Activated CD8-positive, alpha-beta memory T cell treated with anti-CD3 and anti-CD28 coated beads for 4 hours (primary cell): ENCODE measurements around the gene SPIN3.
A peak's percentile ranks its signal among the peaks of the same experiment; 100 is the strongest.
"Not testable (repeated sequence)": the region's sequence is repeated elsewhere in the genome, so short reads cannot be mapped to it uniquely, and the experiment has no call there.

Experiments used
- DNase-seq, 2 donors: peaks; one replicate each; pipeline ENCODE4 v3.0.0-alpha.2; 2020; ENCODE audit warnings: low read depth in 2 of 2

SPIN3 gene

DNA sequence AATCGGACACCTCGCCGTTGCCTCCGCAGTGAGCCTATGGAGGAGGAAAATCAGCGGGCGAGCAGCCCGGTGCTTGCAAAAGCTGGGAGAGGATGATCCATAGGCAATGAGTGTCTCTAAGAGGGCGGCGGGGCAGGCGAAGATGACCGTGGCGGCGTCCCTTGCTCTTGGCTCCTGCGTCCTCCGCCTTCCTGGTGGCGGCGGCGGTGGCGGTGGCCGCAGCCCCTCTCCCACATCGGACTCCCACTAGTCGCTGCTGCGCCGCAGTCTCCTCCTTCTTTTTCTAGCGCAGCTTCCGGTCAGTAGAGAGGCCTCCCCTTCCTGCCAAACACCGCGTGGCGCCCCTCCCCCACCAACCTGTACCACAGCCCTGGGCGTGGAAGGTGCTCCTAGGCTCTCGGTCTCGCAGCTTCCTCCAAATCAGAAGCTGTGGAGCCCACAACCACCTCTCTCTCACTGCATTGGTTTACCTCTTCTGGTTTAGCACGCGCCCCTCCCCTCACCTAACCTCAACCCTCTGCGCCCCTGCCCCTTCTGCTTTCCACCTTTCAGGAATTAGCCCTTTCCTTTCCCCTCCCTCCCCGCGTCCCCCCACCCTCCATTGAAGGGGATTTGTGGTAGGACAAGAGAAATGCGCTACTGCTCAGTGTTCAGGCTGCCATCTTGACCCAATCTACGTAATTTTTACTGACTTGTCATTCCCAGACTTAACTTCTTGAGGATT lies at the start of gene SPIN3:
TSS of gene SPIN3 (minus strand) at position 271 of the 724 bp plus-strand sequence. CDS start 594 bp downstream, outside the sequence.
- peak; percentile 9 to 11 for DNase-seq

DNA sequence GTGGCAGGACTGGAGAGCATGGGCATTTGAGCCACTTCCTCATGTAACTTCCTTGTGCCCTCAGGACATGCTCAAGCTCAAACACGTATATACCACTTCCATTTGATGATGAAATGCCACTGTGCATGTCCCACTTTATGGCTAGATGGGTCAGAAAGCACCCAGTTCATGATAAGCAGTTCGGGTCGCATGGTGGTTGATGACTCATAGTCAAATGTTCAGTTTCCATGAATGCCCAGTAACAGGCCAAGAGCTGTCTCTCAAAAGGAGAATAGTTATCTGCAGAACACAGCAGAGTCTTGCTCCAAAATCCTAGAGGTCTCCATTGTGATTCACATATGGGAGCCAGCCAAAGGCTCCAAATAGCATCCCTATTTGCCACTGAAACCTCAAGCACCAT lies 48.9 kb upstream of the SPIN3 start:
- no peak for DNase-seq

DNA sequence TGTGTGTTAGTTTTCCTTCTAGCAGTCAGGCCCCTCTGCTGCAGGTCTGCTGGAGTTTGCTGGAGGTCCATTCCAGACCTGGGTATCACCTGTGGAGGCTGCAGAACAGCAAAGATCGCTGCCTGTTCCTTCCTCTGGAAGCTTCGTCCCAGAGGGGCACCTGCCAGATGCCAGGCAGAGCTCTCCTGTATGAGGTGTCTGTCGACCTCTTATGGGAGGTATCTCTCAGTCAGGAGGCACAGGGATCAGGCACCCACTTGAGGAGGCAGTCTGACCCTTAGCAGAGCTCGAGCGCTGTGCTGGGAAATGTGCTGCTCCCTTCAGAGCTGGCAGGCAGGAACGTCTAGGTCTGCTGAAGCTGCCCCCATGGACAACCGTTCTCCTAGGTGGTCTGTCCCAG lies 41.9 kb upstream of the SPIN3 start:
- DNase-seq: not testable (repeated sequence)

DNA sequence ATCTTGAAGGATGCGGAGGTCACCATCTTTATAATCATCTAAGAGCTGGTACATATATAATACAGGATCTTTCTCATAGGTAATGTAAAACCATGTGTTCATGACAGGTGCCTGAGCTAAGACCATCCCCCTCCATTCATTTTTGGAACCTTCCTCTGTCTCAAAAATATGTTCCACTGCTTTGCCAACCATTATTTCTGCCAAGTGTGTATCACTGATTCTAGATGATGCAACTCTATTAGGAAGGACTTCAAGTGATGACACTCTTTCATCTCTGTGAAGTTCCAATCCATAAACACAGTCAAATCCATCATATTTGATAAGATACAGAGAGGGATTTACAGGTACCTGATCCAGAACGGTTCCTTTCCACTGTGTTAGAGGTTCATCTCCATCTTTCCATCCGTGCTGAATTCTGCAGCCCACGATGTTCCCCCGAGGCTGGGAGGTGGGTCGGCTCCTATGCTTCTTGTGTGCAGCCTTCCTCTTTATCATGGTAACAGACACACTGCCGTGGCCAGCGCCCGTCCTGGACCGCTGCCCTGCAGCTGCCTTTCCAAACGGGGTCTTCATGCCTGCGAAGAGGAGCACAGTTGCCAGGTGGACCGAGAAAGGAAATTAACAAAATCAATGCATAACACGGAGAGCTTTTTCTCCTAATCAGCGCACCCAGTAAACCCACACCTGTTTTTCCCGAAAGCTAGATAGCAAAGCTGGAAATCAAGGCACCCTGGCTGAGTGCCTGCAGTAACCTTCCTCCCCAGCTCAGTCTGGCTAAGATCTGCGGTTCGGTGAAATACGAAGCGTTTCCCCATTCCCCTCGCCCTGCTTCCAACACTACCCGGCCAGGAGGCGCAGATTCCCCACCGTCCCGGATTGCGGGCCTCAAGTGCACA lies 718 bp downstream of the SPIN3 start:
- DNase-seq: no peak

DNA sequence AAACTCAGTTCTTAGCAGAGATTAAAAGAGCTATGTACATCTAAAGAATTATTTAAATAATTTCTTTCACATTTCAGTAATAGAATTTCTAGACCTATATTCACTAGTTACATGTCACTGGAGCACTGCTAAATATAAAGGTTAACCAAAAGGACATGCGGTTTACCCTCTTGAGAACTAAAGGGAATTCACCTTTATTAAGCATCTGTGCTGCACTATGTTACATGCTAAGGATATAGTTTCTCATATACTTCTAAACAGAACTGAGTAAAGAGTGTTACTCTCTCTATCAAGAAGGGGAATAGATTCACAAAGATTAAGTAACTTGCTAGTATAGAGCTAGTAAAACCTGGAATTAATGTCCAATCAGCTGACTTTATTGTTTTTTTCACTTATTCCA lies 7.6 kb downstream of the SPIN3 start:
- no peak for DNase-seq

DNA sequence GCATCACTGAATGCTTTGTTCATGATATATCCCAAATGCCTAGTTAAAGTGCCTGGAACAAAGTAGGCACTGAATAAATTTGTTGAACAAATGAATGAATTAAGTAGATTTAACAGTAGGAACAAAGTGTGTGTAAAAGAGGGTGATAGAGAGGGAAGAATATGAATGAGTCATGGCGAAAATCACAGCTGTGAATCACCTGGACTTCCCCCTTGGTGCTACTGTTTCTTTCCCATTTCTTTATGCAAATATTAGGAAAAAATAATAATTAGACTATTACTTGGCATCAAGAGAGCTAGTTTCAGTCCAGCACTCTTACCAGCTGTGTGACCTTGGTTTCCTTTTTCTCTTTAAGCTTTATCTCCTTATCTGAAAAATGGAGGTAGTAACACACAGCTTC lies 9.2 kb downstream of the SPIN3 start:
- no peak for DNase-seq

DNA sequence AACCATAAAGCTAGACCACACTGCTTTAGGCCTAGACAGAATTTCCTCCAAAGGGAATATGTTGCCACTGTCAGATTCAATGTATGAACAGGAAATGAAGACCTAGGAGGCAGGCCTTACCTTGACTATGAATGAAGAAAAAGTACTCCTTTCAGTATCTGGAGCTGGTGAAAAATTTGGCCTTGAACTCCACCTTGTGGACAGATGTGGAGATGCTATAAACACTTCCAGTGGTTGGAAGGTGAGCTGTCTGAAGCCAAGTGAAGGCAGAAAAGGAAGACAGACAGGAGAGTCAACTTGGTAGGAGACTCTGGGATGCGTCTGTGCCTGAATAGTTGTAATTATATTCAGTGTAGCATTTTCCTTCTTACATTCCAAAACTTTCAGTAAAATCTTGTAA lies 17.2 kb downstream of the SPIN3 start:
- DNase-seq: no peak

DNA sequence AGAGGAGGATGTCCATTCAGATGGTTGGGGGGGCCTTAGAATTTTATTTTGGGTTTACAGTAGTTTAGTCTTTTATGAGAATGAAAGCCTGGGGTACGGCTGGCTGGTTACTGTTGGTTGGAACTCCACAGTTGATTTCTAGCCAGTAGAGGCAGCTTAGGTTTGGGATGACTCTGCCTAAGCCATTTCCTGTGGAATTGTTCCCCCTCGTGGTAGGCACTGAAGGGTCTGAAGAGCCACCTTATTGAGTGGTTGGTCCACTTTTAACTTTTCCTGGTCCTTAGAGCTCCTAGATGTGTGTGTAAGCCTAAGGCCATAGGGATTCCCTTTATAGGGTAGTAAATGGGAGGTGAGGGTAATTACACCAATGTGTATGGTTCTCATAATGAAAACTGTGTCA lies 19.7 kb downstream of the SPIN3 start:
- no peak for DNase-seq

DNA sequence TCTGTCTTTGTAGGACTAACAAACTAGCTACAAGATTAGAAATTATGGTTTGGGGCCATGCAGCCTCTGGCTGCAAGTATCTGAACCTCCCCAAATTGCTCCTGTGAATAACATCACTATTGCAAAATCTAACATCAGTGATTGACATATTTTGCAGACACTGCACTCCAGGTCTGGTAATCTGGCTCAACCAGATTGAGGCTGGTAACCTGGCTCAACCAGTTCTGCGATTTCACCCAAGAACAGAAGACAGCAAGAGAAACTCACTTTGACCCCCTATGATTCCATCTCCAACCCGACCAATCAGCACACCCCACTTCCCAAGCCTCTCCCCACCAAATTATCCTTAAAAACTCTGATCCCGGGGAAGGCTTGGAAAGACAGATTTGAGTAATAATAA lies 20.9 kb downstream of the SPIN3 start:
- no peak for DNase-seq

DNA sequence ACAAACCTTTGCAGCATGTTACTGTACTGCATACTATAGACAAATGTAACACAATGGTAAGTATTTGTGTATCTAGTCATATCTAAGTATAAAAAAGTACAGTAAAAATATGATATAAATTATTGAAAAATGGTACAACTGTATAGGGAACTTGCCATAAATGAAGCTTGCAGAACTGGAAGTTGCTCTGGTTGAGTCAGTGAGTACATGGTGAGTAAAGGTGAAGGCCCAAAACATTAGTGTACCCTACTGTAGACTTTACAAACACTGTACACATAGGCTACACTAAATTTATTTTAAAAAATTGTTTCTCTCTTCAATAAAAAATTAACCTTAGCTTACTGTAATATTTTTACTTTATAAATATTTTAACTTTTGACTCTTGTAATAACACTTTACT lies 25.8 kb downstream of the SPIN3 start:
- no peak for DNase-seq

DNA sequence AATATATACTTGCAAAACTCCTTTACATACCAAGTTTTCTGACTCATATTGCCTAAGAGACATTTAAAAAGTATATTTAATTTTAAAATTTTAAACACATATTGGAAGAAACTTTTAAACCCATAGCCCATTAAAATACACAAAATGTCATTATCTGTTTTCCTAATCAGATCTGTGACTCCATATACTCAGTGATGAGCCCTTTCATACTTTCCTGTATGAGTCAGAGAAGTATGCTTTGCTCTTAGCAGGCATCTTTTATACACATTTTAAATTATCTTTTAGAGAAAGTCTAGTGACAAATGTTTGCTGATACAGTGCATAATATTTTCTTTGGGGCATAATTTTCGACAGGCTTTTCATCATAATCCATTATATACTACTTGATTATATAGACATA lies 26.4 kb downstream of the SPIN3 start:
- no peak for DNase-seq

DNA sequence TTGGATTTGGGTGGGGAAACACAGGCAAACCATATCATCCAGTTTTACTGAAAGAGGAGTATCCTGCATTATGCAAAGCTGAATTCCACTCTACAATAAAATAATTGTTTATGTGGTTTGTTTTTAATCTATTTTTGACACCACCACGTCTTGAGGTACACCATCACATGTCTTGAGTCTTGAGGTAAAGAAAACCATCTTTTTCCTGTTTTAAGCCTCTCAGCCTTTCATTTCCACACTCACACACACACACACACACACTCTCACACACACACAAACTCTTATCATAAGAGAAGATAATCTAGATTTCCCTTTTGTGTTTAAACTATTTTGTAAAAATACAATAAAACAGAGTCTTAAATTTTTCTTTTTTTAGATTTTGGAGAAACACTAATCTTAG lies 32.0 kb downstream of the SPIN3 start:
- no peak for DNase-seq

DNA sequence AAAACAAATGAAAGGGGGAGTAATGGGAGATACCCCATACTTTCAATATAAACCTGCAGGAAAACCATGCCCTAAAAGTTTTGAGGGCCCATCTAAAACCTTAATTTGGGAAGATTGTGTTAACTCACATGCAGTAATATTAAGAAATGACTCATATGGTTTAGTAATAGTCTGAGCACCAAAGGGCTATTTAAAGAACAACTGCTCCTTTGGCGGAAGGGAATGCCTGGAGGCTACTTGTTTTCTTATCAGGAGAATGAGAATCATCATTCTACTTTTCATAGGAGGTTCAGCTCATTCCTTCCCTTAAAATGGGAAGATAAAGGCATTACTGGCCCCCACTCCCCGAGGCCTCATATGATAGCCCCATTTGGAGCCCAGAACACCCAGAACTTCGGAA lies 47.6 kb downstream of the SPIN3 start:
- DNase-seq: no peak

DNA sequence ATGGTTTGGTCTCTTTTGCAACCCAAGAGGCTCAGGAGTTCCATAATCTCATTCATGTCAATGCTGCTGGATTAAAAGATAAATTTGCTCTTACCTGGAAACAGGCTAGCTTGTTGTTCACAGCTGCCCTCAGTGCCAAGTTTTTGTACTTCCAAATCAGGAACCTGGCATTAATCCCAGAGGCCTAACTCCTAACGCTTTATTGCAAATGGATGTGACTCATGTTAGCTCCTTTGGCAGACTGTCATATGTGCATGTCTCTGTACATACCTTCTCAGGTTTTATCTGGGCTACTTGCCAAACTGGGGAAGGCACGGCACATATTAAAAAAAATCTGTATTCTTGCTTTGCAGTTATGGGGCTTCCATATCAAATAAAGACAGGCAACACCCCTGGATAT lies 49.1 kb downstream of the SPIN3 start:
- DNase-seq: not testable (repeated sequence)

DNA sequence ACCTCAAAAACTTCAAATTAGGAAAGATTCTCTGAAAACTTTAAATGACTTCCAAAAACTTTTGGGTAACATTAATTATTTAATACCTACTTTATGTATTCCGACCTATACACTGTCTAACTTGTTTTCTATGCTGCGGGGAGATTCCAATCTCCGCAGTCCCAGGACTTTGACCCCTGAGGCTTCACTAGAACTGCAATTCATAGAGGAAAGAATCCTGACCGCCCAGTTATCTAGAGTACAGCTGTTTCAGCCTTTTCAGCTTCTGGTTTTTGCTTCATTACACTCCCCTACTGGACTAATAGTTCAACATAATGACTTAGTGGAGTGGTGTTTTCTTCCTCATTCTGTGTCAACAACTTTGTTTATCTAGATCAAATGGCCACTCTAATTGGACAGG lies 50.1 kb downstream of the SPIN3 start:
- DNase-seq: not testable (repeated sequence)

DNA sequence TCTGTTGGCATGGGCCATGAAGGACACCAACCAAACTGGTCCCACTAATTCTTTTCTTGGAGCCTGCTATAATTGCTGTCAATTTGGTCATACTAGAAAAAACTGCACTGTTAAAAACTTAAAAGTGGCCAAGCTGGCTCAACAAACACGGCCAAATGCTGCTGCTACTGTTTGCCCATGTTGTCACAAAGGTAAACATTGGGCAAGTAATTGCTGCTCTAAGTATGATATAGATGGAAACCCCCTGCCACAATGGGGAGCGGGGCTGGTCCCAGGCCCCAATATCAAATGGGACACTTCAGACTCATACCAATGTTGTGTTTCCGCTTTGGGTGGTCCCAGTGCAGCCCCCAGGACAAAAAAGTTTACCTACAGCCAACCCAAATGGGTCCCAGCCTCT lies 52.1 kb downstream of the SPIN3 start:
- no peak for DNase-seq
